ENCODE data around the gene POLR3A.
"Not testable (repeated sequence)": the region's sequence is repeated elsewhere in the genome, so short reads cannot be mapped to it uniquely, and the experiment has no call there.

POLR3A gene

GRCh38 chr10:78017856-78018255 is 11.5 kb downstream of the POLR3A start:
- no peak for DNase-seq

- DNase-seq: no peak
These were observed 13.8 kb downstream of the POLR3A start for GRCh38 chr10:78015546-78015945.

GRCh38 chr10:78013564-78013963 is 15.8 kb downstream of the POLR3A start:
- no peak for DNase-seq

GRCh38 chr10:78011065-78011464 is 18.2 kb downstream of the POLR3A start:
- DNase-seq: no peak

GRCh38 chr10:78010278-78010677 is 19.0 kb downstream of the POLR3A start:
- no peak for DNase-seq

GRCh38 chr10:78009662-78010061 is 19.7 kb downstream of the POLR3A start:
- no peak for DNase-seq

GRCh38 chr10:78007172-78007571 is 22.1 kb downstream of the POLR3A start:
- DNase-seq: no peak

- no peak for DNase-seq
These were observed 24.9 kb downstream of the POLR3A start for GRCh38 chr10:78004215-78005026.

- no peak for DNase-seq
These were observed 26.6 kb downstream of the POLR3A start for GRCh38 chr10:78002541-78003288.

- no peak for DNase-seq
These were observed 28.3 kb downstream of the POLR3A start for GRCh38 chr10:78000956-78001472.

GRCh38 chr10:78000206-78000605 is 29.1 kb downstream of the POLR3A start:
- DNase-seq: no peak

GRCh38 chr10:77998780-77999179 is 30.5 kb downstream of the POLR3A start:
- DNase-seq: not testable (repeated sequence)

- no peak for DNase-seq
These were observed 35.7 kb downstream of the POLR3A start for GRCh38 chr10:77993620-77994019.

- no peak for DNase-seq
These were observed 40.1 kb downstream of the POLR3A start for GRCh38 chr10:77989081-77989724.

GRCh38 chr10:77987671-77988255 is 41.6 kb downstream of the POLR3A start:
- DNase-seq: no peak

- DNase-seq: no peak
These were observed 44.3 kb downstream of the POLR3A start for GRCh38 chr10:77984986-77985385.

- no peak for DNase-seq
These were observed 45.7 kb downstream of the POLR3A start for GRCh38 chr10:77983384-77984341.

- no peak for DNase-seq
These were observed 48.0 kb downstream of the POLR3A start for GRCh38 chr10:77981281-77981680.

- DNase-seq: no peak
These were observed 50.1 kb downstream of the POLR3A start for GRCh38 chr10:77979221-77979620.

GRCh38 chr10:77978360-77978759 is 51.0 kb downstream of the POLR3A start:
- no peak for DNase-seq

- no peak for DNase-seq
These were observed 51.4 kb downstream of the POLR3A start for GRCh38 chr10:77977934-77978333.

GRCh38 chr10:77977016-77977415 is 52.3 kb downstream of the POLR3A start:
- DNase-seq: no peak
